Heart left ventricle (tissue), 13 donors: Measurements from ENCODE around the gene INSIG1.

Source experiments
- CTCF ChIP-seq, 12 donors: fragments of 200-600 bp; sonication (generic) in 4 of 12; IDR thresholded peaks; one replicate each; pipeline versions ENCODE4 v1.5.0 to v1.8.0; 2018 to 2022; ENCODE audit warnings: antibody characterized with exemption in 12 of 12, mild to moderate bottlenecking in 5 of 12
- POLR2A ChIP-seq, 2 donors: fragments of 450-650 bp; IDR thresholded peaks; one replicate each; pipeline ENCODE4 v1.6.1; 2017; ENCODE audit warnings: antibody characterized with exemption in 2 of 2, mild to moderate bottlenecking in 2 of 2, moderate library complexity in 2 of 2
- donor health status: ischemic (EF 13 %, LVEDD 7.1; RV severe dilation, severe dysfunction).
- donor health status: DM: no; HTN: yes; CAD: no.
- donor health status: DM: no; HTN: no; CAD: no.
- donor health status: ischemic (EF 25% LVEDD 6.9; RV normal size, moderate dysfunction).
- donor health status: ischemic (EF 25% LVEDD 5.7; RV mildly dilated, moderate dysfunction).
- donor health status: ischemic (EF 35%, LVEDD 5.7; RV mildly dilated, moderate dysfunction).
- donor health status: nonischemic (EF 11% LVEDD 7.7; RV severe dilation, severe dysfunction).
- donor health status: DM: yes; HTN: yes; CAD: no.
- donor health status: PGD.
- donor health status: ischemic (EF 29% LVEDD 5.4; RV normal size, mild dysfunction).
- donor health status: nonischemic (EF 23%, LVEDD 6.1; RV moderate dilation, normal function).

- TF ChIP-seq CTCF (IDR thresholded peaks at IDR 0.05) (no peak), POLR2A (IDR thresholded peaks at IDR 0.05) (no peak)
Observed at GRCh38 chr7:155270861-155271260, 26.8 kb upstream of the INSIG1 start.
